Measurements from ENCODE around the gene RPA4.

RPA4 gene

DNA sequence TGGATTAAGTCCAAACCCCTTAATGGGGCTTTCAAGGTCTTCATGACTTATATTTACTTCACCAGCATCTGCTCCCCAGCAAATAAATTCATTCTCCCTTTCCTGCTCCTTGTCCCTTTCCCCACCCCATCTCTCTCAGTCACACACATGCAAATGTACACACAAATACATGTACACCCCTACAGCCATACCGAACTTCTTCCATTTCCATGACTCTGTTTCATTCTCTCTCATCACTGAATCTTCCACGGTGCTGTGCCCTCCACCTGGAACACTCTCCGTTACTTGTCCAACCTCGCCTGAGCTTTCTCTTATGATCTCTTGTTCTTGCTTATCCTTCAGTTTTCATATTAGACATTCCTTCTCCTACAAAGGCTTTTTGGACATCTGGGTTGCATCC is 22.0 kb upstream of the RPA4 start:
- H3K9ac ChIP-seq (ENCODE audit: low read length): no peak overlapping the region
- no peaks in the 10 kb centered on the region for H3K36me3 ChIP-seq (ENCODE audit: control insufficient read depth, insufficient read depth, low read length)
- no peaks in the 10 kb centered on the region for H3K4me1 ChIP-seq (ENCODE audit: control insufficient read depth, insufficient read depth, low read length)
- H3K4me3 ChIP-seq (ENCODE audit: low read depth, low read length): no peak overlapping the region
- no peaks in the 10 kb centered on the region for H3K9me3 ChIP-seq (ENCODE audit: control insufficient read depth, insufficient read depth, low read depth, low read length)
- no peaks in the 10 kb centered on the region for H3K27me3 ChIP-seq (ENCODE audit: control insufficient read depth, insufficient read depth, low read length)
- H3K27ac ChIP-seq (ENCODE audit: low read depth, low read length): no peak overlapping the region

DNA sequence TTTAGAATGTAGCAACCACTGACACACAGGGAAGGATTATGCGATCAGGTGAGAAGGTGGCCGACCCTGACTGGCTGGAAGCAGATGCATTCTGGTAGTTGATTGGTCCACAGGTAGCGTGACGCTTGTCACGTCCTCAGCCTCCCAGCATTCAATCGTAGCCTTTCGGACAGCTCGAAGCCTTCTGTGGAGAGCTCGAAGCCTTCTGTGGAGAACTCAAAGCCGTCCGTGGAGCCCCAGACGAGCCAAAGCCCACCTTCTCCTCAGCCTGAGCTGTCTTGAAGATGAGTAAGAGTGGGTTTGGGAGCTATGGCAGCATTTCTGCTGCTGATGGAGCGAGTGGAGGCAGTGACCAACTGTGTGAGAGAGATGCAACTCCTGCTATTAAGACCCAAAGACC is 319 bp downstream of the RPA4 start:
- Histone ChIP-seq H3K4me3 (ENCODE audit: low read depth, low read length) (no peak overlapping the region), H3K4me1 (ENCODE audit: control insufficient read depth, insufficient read depth, low read length) (no peaks in the 10 kb centered on the region), H3K9me3 (ENCODE audit: control insufficient read depth, insufficient read depth, low read depth, low read length) (no peaks in the 10 kb centered on the region), H3K27me3 (ENCODE audit: control insufficient read depth, insufficient read depth, low read length) (no peaks in the 10 kb centered on the region), H3K9ac (ENCODE audit: low read length) (no peak overlapping the region), H3K36me3 (ENCODE audit: control insufficient read depth, insufficient read depth, low read length) (peaks cover 5% of the 10 kb centered on the region; the same call in 1 of the 2 replicates), H3K27ac (ENCODE audit: low read depth, low read length) (no peak overlapping the region)

- H3K9me3 ChIP-seq (ENCODE audit: control insufficient read depth, insufficient read depth, low read depth, low read length): no peaks in the 10 kb centered on the region
- no peak overlapping the region for H3K27ac ChIP-seq (ENCODE audit: low read depth, low read length)
- H3K4me3 ChIP-seq (ENCODE audit: low read depth, low read length): no peak overlapping the region
- H3K9ac ChIP-seq (ENCODE audit: low read length): no peak overlapping the region
- 0 out of 2 replicates have a peak, but pooled peaks cover under 1% of the 10 kb centered on the region for H3K36me3 ChIP-seq (ENCODE audit: control insufficient read depth, insufficient read depth, low read length)
- no peaks in the 10 kb centered on the region for H3K4me1 ChIP-seq (ENCODE audit: control insufficient read depth, insufficient read depth, low read length)
- H3K27me3 ChIP-seq (ENCODE audit: control insufficient read depth, insufficient read depth, low read length): no peaks in the 10 kb centered on the region; the same call in 1 of the 2 replicates
Measured at GRCh38 chrX:96889726-96890125, 6.0 kb downstream of the RPA4 start.

DNA sequence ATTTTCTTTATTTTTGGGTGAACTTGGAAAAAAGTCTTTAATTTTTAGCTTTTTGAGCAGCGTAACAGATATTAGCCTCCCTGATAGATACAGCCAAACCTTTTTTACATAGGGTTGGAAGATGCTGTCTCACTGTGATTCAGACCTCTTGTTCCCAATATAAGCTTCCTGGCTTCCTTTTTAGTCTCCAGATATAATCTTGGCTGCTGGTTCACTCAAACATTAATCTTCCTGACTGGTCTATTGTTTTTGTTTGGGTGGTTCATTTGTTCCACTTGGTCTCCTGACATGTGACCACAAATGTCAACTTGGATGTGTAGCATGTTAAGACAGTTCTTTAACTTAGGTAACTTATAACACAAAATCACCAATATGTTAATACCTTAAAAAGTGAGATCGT is 23.0 kb downstream of the RPA4 start:
- Histone ChIP-seq H3K9ac (ENCODE audit: low read length) (no peak overlapping the region), H3K36me3 (ENCODE audit: control insufficient read depth, insufficient read depth, low read length) (no peaks in the 10 kb centered on the region), H3K4me1 (ENCODE audit: control insufficient read depth, insufficient read depth, low read length) (peaks cover 8% of the 10 kb centered on the region; the same call in 1 of the 2 replicates), H3K27ac (ENCODE audit: low read depth, low read length) (no peak overlapping the region), H3K27me3 (ENCODE audit: control insufficient read depth, insufficient read depth, low read length) (no peaks in the 10 kb centered on the region), H3K4me3 (ENCODE audit: low read depth, low read length) (no peak overlapping the region), H3K9me3 (ENCODE audit: control insufficient read depth, insufficient read depth, low read depth, low read length) (no peaks in the 10 kb centered on the region)

GRCh38 chrX:96907516-96908272 is 24.0 kb downstream of the RPA4 start:
- Histone ChIP-seq H3K9ac (ENCODE audit: low read length) (no peak overlapping the region), H3K4me3 (ENCODE audit: low read depth, low read length) (no peak overlapping the region), H3K36me3 (ENCODE audit: control insufficient read depth, insufficient read depth, low read length) (no peaks in the 10 kb centered on the region), H3K4me1 (ENCODE audit: control insufficient read depth, insufficient read depth, low read length) (peaks cover 8% of the 10 kb centered on the region; the same call in 1 of the 2 replicates), H3K9me3 (ENCODE audit: control insufficient read depth, insufficient read depth, low read depth, low read length) (no peaks in the 10 kb centered on the region), H3K27me3 (ENCODE audit: control insufficient read depth, insufficient read depth, low read length) (no peaks in the 10 kb centered on the region), H3K27ac (ENCODE audit: low read depth, low read length) (no peak overlapping the region)

- Histone ChIP-seq H3K4me1 (ENCODE audit: control insufficient read depth, insufficient read depth, low read length) (peaks cover 8% of the 10 kb centered on the region; the same call in 1 of the 2 replicates), H3K4me3 (ENCODE audit: low read depth, low read length) (no peak overlapping the region), H3K9me3 (ENCODE audit: control insufficient read depth, insufficient read depth, low read depth, low read length) (no peaks in the 10 kb centered on the region), H3K9ac (ENCODE audit: low read length) (no peak overlapping the region), H3K27ac (ENCODE audit: low read depth, low read length) (no peak overlapping the region), H3K36me3 (ENCODE audit: control insufficient read depth, insufficient read depth, low read length) (no peaks in the 10 kb centered on the region), H3K27me3 (ENCODE audit: control insufficient read depth, insufficient read depth, low read length) (no peaks in the 10 kb centered on the region)
Measured at GRCh38 chrX:96909291-96909690, 25.6 kb downstream of the RPA4 start.

GRCh38 chrX:96918864-96919263 is 35.2 kb downstream of the RPA4 start:
- peaks cover 4% of the 10 kb centered on the region; the same call in 1 of the 2 replicates for H3K4me1 ChIP-seq (ENCODE audit: control insufficient read depth, insufficient read depth, low read length)
- H3K9me3 ChIP-seq (ENCODE audit: control insufficient read depth, insufficient read depth, low read depth, low read length): no peaks in the 10 kb centered on the region
- H3K27me3 ChIP-seq (ENCODE audit: control insufficient read depth, insufficient read depth, low read length): no peaks in the 10 kb centered on the region
- H3K27ac ChIP-seq (ENCODE audit: low read depth, low read length): no peak overlapping the region
- H3K4me3 ChIP-seq (ENCODE audit: low read depth, low read length): no peak overlapping the region
- no peaks in the 10 kb centered on the region; the same call in 1 of the 2 replicates for H3K36me3 ChIP-seq (ENCODE audit: control insufficient read depth, insufficient read depth, low read length)
- no peak overlapping the region for H3K9ac ChIP-seq (ENCODE audit: low read length)

GRCh38 chrX:96919672-96920071 is 36.0 kb downstream of the RPA4 start:
- Histone ChIP-seq H3K36me3 (ENCODE audit: control insufficient read depth, insufficient read depth, low read length) (no peaks in the 10 kb centered on the region; the same call in 1 of the 2 replicates), H3K4me3 (ENCODE audit: low read depth, low read length) (no peak overlapping the region), H3K27me3 (ENCODE audit: control insufficient read depth, insufficient read depth, low read length) (no peaks in the 10 kb centered on the region), H3K9ac (ENCODE audit: low read length) (no peak overlapping the region), H3K4me1 (ENCODE audit: control insufficient read depth, insufficient read depth, low read length) (peaks cover 4% of the 10 kb centered on the region; the same call in 1 of the 2 replicates), H3K9me3 (ENCODE audit: control insufficient read depth, insufficient read depth, low read depth, low read length) (no peaks in the 10 kb centered on the region), H3K27ac (ENCODE audit: low read depth, low read length) (no peak overlapping the region)

DNA sequence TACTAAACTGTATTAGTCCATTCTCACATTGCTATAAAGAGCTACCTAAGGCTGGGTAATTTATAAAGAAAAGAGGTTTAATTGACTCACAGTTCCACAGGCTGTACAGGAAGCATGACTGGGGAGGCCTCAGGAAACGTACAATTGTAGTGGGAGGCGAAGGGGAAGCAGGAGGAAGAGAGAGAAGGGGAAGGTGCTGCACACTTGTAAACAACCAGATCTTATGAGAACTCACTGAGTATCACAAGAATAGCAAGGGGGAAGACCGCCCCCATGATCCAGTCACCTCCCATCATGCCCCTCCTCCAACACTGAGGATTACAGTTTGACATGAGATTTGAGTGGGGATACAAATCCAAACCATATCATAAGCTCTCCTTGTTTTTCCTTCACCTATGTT is 40.9 kb downstream of the RPA4 start:
- H3K4me3 ChIP-seq (ENCODE audit: low read depth, low read length): no peak overlapping the region
- no peak overlapping the region for H3K9ac ChIP-seq (ENCODE audit: low read length)
- H3K27me3 ChIP-seq (ENCODE audit: control insufficient read depth, insufficient read depth, low read length): no peaks in the 10 kb centered on the region
- no peaks in the 10 kb centered on the region for H3K36me3 ChIP-seq (ENCODE audit: control insufficient read depth, insufficient read depth, low read length)
- H3K27ac ChIP-seq (ENCODE audit: low read depth, low read length): no peak overlapping the region
- H3K4me1 ChIP-seq (ENCODE audit: control insufficient read depth, insufficient read depth, low read length): peaks cover 4% of the 10 kb centered on the region; the same call in 1 of the 2 replicates
- H3K9me3 ChIP-seq (ENCODE audit: control insufficient read depth, insufficient read depth, low read depth, low read length): no peaks in the 10 kb centered on the region

DNA sequence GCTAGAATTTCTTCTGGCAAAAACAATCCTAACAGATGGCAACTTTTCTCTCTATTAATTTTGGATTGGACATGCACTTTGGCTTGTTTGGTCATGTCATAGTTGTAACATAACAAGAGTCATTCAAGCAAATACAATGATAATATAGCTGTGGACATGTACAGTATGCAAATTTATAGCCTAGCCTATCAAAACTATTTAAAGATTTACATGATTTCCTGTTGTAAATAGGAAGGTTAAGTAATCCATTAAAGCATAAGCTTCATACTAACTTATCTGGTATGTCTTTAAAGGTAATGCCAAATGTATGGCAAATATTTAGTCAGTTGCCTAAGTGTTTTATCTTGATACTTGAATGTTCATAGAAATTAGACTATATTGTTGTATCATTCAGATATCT is 45.3 kb downstream of the RPA4 start:
- Histone ChIP-seq H3K27me3 (ENCODE audit: control insufficient read depth, insufficient read depth, low read length) (no peaks in the 10 kb centered on the region), H3K36me3 (ENCODE audit: control insufficient read depth, insufficient read depth, low read length) (no peaks in the 10 kb centered on the region), H3K4me1 (ENCODE audit: control insufficient read depth, insufficient read depth, low read length) (no peaks in the 10 kb centered on the region), H3K9me3 (ENCODE audit: control insufficient read depth, insufficient read depth, low read depth, low read length) (no peaks in the 10 kb centered on the region), H3K4me3 (ENCODE audit: low read depth, low read length) (no peak overlapping the region), H3K27ac (ENCODE audit: low read depth, low read length) (no peak overlapping the region), H3K9ac (ENCODE audit: low read length) (no peak overlapping the region)

All from HUES6 (cell line).